Nephron (organoid): ENCODE measurements around the gene ZNF419.
"Not testable (repeated sequence)": the region's sequence is repeated elsewhere in the genome, so short reads cannot be mapped to it uniquely, and the experiment has no call there.

Experiments used
- H3K27ac Mint-ChIP-seq, 3 experiments: 2 replicates each; pipeline ENCODE4 v1.8.0; 2020; ENCODE audit warnings: mixed read lengths in 3 of 3, mild to moderate bottlenecking in 2 of 3, moderate library complexity in 1 of 3
- H3K27me3 Mint-ChIP-seq: 2 replicates; pipeline ENCODE4 v1.8.0; 2021; ENCODE audit warnings: low read depth, mild to moderate bottlenecking, moderate library complexity, mixed read lengths
- H3K36me3 Mint-ChIP-seq: 2 replicates; pipeline ENCODE4 v1.8.0; 2020; ENCODE audit warnings: low read depth, mixed read lengths
- H3K4me1 Mint-ChIP-seq: 2 replicates; pipeline ENCODE4 v1.8.0; 2020; ENCODE audit warnings: mixed read lengths
- H3K4me3 Mint-ChIP-seq, 3 experiments: 2 replicates each; pipeline ENCODE4 v1.8.0; 2020; ENCODE audit warnings: mild to moderate bottlenecking in 3 of 3, mixed read lengths in 3 of 3, moderate library complexity in 2 of 3
- H3K9me3 Mint-ChIP-seq: 2 replicates; pipeline ENCODE4 v1.8.0; 2020; ENCODE audit warnings: mixed read lengths
- TF ChIP-seq, protein P1 (sequence below), 3 experiments: fragments of 200-600 bp; sonication (generic); IDR thresholded peaks; one replicate each; pipeline ENCODE4 v1.5.0; 2021; ENCODE audit warnings: antibody characterized with exemption in 3 of 3; ENCODE audit not compliant: unreplicated experiment in 3 of 3

Gene ZNF419

DNA sequence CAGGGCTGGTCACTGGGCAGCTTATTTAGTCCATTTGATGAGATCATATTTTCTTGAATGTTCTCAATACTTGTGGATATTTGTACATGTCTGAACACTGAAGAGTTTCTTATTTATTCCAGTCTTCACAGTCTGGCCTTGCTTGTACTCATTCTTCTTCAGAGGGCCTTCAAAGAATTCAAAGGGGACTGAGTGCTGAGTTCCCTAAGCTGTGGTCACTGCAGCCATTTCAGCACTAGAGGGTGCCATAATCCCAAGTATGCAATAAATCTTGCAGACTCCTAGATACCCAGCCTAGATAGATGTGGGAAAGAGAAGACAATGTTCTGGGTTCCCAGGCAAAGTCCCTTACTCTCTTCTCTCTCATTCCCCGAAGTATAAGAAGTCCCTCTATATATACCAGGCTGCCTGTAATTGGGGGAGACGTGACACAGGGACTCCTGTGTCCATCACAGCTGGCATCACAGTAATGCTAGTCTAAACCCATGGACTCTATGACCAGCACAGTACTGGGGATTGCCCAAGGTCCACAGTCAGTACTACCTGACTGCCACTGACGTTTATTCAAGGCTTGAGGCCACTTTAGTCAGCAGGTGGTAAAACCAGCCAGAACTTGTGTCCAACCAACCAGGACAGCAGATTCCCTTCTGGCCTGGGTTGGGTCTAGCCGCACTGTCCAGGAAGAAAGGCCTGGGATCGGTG lies 21.7 kb upstream of the ZNF419 start:
- no peak overlapping the region for H3K27ac Mint-ChIP-seq
- H3K27me3 Mint-ChIP-seq, result no peaks in the 10 kb centered on the region
- H3K36me3 Mint-ChIP-seq, result peaks cover 85% of the 10 kb centered on the region
- H3K4me1 Mint-ChIP-seq, result no peaks in the 10 kb centered on the region
- peaks cover 76% of the 10 kb centered on the region for H3K9me3 Mint-ChIP-seq
- H3K4me3 Mint-ChIP-seq, result no peak overlapping the region
- TF ChIP-seq, protein P1, sequence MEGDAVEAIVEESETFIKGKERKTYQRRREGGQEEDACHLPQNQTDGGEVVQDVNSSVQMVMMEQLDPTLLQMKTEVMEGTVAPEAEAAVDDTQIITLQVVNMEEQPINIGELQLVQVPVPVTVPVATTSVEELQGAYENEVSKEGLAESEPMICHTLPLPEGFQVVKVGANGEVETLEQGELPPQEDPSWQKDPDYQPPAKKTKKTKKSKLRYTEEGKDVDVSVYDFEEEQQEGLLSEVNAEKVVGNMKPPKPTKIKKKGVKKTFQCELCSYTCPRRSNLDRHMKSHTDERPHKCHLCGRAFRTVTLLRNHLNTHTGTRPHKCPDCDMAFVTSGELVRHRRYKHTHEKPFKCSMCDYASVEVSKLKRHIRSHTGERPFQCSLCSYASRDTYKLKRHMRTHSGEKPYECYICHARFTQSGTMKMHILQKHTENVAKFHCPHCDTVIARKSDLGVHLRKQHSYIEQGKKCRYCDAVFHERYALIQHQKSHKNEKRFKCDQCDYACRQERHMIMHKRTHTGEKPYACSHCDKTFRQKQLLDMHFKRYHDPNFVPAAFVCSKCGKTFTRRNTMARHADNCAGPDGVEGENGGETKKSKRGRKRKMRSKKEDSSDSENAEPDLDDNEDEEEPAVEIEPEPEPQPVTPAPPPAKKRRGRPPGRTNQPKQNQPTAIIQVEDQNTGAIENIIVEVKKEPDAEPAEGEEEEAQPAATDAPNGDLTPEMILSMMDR (IDR thresholded peaks at IDR 0.05; ENCODE audit: unreplicated experiment in 3 of 3), result no peak

DNA sequence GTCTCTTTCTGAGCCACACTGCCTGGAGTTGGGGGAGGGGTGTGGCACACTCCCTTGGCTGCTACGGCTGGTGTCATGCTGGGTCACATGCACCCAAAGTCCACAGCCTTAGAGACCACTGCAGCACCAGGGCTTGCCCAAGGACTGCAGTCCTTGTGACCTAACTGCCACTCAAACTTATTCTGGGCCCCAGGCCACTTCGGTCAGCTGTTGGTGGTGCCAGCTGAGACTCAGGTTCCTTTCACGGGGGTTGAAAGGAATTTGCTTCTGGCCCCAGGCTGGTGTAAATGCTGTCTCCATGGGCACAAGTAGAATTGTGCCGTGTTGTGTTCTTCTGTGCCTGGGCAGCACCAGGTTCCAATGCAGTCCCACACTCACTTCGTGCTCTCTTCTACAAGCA lies 21.1 kb upstream of the ZNF419 start:
- no peaks in the 10 kb centered on the region for H3K4me1 Mint-ChIP-seq
- peaks cover 76% of the 10 kb centered on the region for H3K9me3 Mint-ChIP-seq
- H3K36me3 Mint-ChIP-seq, result peaks cover 85% of the 10 kb centered on the region
- H3K4me3 Mint-ChIP-seq, result no peak overlapping the region
- H3K27me3 Mint-ChIP-seq, result no peaks in the 10 kb centered on the region
- H3K27ac Mint-ChIP-seq, result no peak overlapping the region
- TF ChIP-seq, protein P1 (IDR thresholded peaks at IDR 0.05; ENCODE audit: unreplicated experiment in 3 of 3), result no peak

DNA sequence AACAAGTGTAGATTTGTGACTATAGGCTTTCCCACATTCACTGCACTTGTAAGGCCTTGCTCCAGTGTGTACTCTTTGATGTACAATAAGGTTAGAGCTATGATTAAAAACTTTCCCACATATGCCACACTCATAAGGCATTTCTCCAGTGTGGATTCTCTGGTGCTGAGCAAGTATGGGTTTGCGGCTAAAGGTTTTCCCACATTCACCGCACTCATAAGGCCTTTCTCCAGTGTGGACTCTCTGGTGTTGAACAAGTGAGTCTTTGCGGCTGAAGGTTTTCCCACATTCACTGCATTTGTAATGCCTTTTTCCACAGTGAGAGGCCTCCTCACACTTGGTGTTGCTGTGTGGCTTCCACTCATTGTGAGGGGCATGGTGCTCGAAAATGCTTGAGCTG lies 13.9 kb upstream of the ZNF419 start:
- H3K36me3 Mint-ChIP-seq, result peaks cover 96% of the 10 kb centered on the region
- H3K27ac Mint-ChIP-seq, result no peak overlapping the region
- no peak overlapping the region for H3K4me3 Mint-ChIP-seq
- TF ChIP-seq, protein P1 (IDR thresholded peaks at IDR 0.05; ENCODE audit: unreplicated experiment in 3 of 3), result no peak
- H3K9me3 Mint-ChIP-seq, result peaks cover 95% of the 10 kb centered on the region
- H3K4me1 Mint-ChIP-seq, result peaks cover 6% of the 10 kb centered on the region
- H3K27me3 Mint-ChIP-seq, result peaks cover 6% of the 10 kb centered on the region

DNA sequence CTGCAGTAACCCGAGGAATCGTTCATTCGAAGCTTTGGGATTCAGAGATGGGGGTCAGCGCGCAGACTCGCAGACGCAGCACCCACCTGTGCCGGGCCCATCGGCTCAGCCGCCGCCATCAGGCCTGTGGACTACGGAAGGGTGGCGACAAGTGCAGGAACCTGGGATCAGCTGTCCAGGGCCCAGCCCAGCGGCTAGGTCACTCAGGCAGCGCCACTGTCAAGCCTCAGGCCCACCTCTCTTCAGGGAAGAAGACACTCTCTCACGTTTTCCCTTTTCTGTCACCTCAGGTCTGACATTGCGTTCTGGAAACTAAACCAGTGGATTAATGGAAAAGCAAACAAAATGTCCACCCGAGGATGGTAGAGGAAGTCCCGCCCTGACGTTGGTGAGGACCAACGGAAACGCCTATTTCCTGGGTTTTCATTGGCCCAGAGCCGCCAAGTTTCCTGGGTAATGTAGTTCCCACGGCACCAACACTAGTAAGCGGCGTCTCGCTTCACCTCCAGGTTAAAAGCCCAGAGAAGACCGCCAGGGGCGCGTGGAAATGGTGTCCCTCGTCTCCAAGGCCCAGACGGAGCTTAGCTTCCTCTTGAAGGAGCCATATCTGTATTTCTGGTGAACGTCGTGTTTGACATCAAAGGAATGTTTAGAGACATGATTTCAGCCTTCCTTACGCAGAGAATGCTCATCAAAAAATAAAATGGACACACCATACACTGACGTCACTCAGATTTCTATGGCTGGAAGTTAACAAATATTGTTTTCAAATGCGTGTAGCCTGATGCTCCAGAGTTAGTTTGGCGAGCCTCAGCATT lies 10.2 kb upstream of the ZNF419 start, which contains the start of gene ZNF772:
Gene ZNF772 (minus strand): TSS at position 376 of the 818 bp plus-strand sequence. CDS start 257 bp downstream, at position 119.
- H3K27ac Mint-ChIP-seq, result peak within 1 kb of the TSS; percentile 79 to 97 (median 96)
- H3K4me3 Mint-ChIP-seq, result peak within 1 kb of the TSS; percentile 87 to 92 (median 90)
- peaks cover 64% of the 10 kb centered on the region for H3K36me3 Mint-ChIP-seq
- H3K4me1 Mint-ChIP-seq, result peaks cover 6% of the 10 kb centered on the region
- TF ChIP-seq, protein P1 (IDR thresholded peaks at IDR 0.05; ENCODE audit: unreplicated experiment in 3 of 3), result peak in 2 of 3 experiments; percentile 32 to 52
- H3K9me3 Mint-ChIP-seq, result peaks cover 77% of the 10 kb centered on the region
- peaks cover 6% of the 10 kb centered on the region for H3K27me3 Mint-ChIP-seq

DNA sequence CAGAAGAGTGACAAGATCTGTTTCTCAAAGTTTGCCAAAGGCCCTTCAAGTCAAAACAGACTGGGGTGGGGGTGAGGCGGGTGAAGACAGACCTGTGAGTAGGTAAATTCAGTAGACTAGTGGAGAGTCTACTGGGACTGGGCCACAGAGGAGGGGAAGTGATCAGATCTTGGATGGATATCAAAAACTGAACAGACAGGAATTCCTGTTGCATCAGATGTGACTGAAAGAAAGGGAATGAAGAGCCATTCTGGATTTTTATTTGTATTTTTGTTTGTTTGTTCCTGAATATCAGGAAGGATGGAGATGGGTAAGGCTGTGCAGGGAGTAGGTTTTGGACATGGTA lies 722 bp downstream of the ZNF419 start:
- not testable (repeated sequence) for H3K27me3 Mint-ChIP-seq, H3K27ac Mint-ChIP-seq
- Mint-ChIP-seq H3K4me3 (peak overlapping the region; percentile 79 to 83 (median 81)), H3K36me3 (peaks cover 67% of the 10 kb centered on the region), H3K9me3 (peaks cover 65% of the 10 kb centered on the region), H3K4me1 (peaks cover 12% of the 10 kb centered on the region)

DNA sequence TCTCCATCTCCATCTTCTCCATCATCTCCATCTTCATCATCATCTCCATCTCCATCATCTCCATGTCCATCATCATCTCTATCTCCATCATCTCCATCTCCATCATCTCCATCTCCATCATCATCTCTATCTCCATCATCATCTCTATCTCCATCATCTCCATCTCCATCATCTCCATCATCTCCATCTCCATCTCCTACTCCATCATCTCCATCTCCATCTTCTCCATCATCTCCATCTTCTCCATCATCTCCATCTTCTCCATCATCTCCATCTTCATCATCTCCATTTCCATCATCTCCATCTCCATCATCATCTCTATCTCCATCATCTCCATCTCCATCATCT lies 11.8 kb downstream of the ZNF419 start:
- H3K4me1 Mint-ChIP-seq, result peaks cover 14% of the 10 kb centered on the region
- H3K4me3 Mint-ChIP-seq, result peak overlapping the region; percentile 29 to 80 (median 78)
- peaks cover 67% of the 10 kb centered on the region for H3K9me3 Mint-ChIP-seq
- H3K36me3 Mint-ChIP-seq, result peaks cover 70% of the 10 kb centered on the region
- H3K27me3 Mint-ChIP-seq, result not testable (repeated sequence)
- H3K27ac Mint-ChIP-seq, result peak overlapping the region in 1 of 3 experiments; percentile 0

DNA sequence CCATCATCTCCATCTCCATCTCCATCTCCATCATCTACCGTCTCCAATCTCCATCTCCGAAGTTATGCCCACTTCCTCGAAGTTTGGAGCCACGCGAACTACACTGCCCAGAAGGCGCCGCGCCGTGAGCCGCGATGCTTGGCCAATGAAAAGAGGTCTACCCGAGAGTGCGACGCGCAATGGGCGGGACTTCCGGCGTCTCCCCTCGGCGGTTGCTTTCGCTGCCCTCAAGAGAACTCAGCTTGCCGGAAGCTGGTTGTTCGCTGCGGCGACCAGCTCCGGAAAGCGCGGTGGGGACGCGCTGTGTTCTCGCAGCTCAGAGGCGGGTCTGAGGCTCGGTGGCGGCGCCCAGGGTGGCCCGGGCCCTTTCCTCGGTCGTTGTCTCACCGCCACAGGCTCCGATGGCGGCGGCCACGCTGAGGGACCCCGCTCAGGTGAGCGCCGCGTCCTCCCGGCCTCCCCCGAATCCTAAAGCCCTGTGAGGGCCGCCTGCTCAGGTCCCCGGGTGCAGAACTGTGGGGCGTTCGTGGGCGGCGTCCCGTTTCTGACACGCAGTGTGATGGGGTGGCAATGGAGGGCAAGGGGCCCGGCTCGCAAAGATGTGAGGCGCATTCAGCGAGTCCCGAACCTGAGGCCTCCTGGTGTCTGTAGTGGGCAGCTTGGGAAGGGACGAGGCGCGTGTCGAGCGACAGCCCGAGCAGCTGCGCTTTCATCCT lies 12.3 kb downstream of the ZNF419 start, which contains the start of gene ZNF773:
Gene ZNF773 (plus strand): TSS at position 259 of the 716 bp plus-strand sequence. CDS start 143 bp downstream, at position 402.
- Mint-ChIP-seq H3K4me1 (peaks cover 14% of the 10 kb centered on the region), H3K4me3 (peak within 1 kb of the TSS; percentile 78 to 86 (median 86)), H3K27ac (peak within 1 kb of the TSS; percentile 0 to 56 (median 3)), H3K9me3 (peaks cover 64% of the 10 kb centered on the region), H3K36me3 (peaks cover 70% of the 10 kb centered on the region)
- not testable (repeated sequence) for H3K27me3 Mint-ChIP-seq

DNA sequence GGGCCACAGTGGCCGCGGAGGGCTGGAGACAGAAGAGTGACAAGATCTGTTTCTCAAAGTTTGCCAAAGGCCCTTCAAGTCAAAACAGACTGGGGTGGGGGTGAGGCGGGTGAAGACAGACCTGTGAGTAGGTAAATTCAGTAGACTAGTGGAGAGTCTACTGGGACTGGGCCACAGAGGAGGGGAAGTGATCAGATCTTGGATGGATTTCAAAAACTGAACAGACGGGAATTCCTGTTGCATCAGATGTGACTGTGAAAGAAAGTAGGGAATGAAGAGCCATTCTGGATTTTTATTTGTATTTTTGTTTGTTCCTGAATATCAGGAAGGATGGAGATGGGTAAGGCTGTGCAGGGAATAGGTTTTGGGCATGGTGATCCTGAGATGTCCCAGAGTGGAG lies 12.8 kb downstream of the ZNF419 start:
- Mint-ChIP-seq H3K36me3 (peaks cover 70% of the 10 kb centered on the region), H3K4me1 (peaks cover 14% of the 10 kb centered on the region), H3K9me3 (peaks cover 63% of the 10 kb centered on the region), H3K27ac (peak overlapping the region in 2 of 3 experiments; percentile 3 to 56), H3K4me3 (peak overlapping the region; percentile 78 to 86 (median 86))
- H3K27me3 Mint-ChIP-seq, result not testable (repeated sequence)
